Stimulated activated CD4-positive, alpha-beta T cell treated with anti-CD3 and anti-CD28 coated beads, TNF-alpha, amount 100 ng/mL, for 4 hours (primary cell): Measurements from ENCODE around the gene GUCY2F.
A peak's percentile ranks its signal among the peaks of the same experiment; 100 is the strongest.

Source experiments
- DNase-seq, 3 experiments: peaks; one replicate each; pipeline ENCODE4 v3.0.0-alpha.2; 2020; ENCODE audit warnings: low read depth in 3 of 3

Gene GUCY2F

GRCh38 chrX:109481986-109482385 is at the start of gene GUCY2F:
Gene GUCY2F (minus strand): TSS chrX:109482086. CDS start chrX:109475936, 6,150 bp downstream.
- no peak for DNase-seq

DNA sequence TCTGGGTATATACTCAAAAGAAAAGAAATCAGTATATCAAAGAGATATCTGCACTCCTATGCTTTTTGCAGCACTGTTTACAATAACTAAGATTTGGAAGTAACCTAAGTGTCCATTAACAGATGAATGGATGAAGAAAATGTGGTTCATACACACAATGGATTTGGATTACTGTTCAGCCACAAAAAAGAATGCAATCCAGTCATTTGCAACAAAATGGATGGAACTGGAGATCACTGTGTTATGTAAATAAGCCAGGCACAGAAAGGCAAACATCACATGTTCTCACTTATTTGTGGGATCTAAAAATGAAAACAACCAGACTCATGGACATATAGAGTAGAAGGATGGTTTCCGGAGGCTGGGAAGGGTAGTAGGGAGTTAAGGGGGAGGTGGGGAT is 37.1 kb upstream of the GUCY2F start:
- no peak for DNase-seq

GRCh38 chrX:109511113-109511512 is 29.2 kb upstream of the GUCY2F start:
- DNase-seq = no peak

- DNase-seq = no peak
Measured at GRCh38 chrX:109508915-109509314, 27.0 kb upstream of the GUCY2F start.

GRCh38 chrX:109501176-109501575 is 19.3 kb upstream of the GUCY2F start:
- no peak for DNase-seq

- DNase-seq = no peak
Measured at GRCh38 chrX:109498434-109498833, 16.5 kb upstream of the GUCY2F start.

- no peak for DNase-seq
Measured at GRCh38 chrX:109489174-109489573, 7.3 kb upstream of the GUCY2F start.

DNA sequence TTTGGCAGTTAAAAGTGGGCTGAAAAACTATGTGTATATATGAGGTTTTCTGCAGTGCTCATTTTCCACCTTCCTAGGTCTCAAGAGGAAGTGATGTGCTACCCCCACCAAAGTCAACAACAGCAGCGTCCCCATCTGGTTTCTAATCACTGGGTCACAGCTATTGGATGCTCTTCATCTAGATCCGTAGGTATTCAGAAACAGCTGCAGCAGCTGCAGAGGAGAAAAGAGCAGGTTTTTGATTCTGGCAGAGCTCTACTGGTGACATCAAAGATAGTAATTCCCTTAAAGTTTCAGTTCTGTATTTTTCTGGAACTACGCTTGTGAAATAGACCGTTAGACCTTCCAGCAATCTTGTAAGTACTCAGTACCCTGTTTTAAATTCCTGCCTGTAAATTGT is 5.8 kb upstream of the GUCY2F start:
- no peak for DNase-seq

DNA sequence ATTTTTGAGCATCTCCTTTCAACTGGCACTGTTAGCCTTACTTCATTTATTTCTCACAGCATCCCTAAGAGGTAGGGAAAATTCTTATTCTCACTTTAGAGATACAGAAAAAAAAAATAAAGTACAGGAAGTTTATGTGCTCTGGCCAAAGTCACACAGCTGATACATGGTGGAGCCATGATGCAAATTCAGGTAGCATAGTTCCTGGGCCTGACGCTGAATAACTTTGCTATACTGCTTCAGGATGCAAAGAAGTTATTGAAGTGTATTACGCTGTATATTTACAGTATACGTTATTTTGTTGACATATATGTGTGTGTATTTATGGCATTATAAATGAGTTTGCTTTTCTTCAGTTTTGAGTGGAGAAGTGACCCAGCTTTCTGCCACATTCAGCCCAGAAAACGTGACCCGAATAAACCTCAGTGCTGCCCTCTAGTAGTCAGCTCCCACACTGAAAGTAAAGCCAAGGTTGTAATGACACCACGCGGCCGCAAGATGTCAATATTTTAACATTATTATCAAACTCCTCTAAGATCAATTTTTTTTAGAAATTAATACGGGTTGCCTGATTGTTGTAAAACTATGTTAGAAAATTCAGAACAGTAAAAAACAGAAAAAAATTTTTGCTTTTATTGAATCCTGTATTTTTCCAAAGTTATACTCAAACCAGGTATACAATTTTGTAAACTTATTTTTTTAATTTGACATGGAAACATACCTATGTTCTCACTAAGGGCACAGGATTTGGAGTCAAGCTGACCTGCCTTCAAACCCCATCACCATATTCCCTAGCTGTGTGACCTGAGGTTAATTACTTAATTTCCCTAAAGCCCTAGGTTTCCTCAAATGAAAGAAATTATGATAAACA is 3.8 kb upstream of the GUCY2F start:
- DNase-seq = peak; percentile 6 to 37 (median 15)

GRCh38 chrX:109484886-109485285 is 3.0 kb upstream of the GUCY2F start:
- no peak for DNase-seq

- DNase-seq = no peak
Measured at GRCh38 chrX:109475174-109475891, 6.6 kb downstream of the GUCY2F start.

DNA sequence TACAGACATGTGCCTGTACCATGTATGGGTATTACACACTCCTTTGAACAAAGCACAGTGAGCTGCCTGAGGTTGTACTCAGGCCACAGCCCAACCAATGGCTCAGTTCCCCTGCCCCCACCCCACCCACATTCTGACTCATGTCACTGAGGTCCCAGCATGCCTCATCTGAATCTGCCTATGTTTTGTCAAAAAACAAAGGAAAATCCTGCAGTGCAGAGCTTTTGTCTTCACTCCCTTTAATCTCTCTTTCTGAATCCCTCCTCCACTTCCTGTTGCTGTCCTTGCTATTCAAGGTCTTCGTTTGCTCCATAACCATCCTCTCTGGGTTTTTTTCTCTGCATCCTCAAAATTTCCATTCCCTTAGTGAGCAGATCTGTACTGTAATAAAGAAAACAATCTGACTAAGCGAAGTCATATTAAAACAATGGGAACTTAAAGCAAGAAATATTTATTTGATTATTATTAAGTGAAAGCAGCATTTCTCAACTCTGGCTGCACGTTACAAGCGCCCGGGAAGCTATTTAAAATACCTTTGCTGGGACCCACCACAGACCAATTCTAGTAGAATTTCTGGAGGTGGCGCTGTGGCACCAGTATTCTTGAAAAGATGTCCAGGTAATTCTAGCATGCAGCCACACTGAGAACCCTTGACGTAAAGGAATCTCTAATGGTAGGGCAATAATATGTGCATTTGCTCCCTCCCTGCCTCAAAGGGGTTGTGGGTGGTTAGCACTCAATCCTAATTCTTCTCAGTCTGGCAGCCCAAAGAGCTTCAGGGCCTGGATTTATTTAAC is 8.7 kb downstream of the GUCY2F start:
- DNase-seq = no peak

DNA sequence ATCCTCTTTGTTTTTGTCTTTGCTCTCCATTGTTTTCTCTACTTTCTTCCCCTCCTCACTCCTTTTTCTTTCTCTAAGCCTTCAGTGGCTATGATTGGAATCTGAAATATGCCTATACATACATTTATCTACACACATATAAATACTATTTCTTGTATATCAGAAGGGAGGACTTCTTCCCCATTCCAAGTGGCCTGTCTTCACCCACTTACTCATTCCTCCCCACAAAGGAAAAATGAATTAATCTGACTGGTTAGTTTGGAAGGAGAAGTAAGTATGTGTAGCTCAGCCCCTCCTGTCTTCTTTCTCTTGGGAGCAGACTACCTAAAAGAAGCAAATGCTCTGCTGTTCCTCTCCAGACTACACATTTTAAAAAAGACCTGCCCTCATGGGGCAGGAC is 17.7 kb downstream of the GUCY2F start:
- DNase-seq = no peak

DNA sequence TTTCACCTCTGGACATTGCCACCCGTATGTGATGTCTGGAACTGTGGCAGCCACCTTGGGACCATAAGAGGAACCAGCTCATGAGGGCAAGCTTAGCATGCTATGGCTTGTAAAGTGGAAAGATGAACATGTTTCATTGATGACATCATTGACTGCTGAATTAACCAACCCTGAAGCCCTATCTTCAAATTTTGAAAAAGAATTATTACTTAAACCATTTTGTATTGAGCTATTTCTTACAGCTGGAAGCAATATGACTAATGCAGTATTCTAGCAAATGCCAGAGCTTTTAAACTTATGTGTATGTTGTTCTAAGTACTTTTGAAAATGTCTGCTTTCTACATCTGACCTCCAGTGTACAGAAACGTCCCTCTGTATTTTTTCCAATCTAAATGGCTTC is 18.1 kb downstream of the GUCY2F start:
- DNase-seq = no peak

DNA sequence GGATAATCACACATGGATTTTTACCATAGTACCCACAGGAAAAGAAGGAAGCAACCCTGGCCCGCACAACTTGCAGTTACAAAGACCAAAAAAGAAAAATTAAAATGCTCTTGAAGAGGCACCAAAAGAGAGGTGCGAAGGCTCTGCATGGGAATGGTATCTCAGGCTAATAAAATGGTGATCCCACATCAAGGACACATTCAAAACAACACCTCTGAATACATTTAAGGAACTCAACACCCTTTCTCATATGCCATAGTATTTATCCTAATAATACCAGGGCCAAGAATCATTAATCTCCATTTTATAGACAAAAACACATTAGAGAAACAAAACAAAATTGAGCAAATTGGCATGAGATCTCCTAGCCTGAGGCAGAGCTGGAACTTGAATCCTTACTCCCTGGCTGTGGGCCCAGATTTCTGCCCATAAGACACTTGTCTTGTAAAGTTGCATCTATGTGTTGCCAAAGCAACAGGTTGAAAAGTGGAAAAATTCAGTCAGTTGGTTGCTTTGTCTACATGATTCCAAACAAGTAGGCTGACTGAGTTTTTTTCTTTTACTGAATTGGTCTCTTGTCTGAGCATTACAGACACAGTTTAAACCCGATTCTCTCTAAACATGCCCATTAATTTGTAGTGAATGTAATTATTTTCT is 33.5 kb downstream of the GUCY2F start:
- DNase-seq = no peak

DNA sequence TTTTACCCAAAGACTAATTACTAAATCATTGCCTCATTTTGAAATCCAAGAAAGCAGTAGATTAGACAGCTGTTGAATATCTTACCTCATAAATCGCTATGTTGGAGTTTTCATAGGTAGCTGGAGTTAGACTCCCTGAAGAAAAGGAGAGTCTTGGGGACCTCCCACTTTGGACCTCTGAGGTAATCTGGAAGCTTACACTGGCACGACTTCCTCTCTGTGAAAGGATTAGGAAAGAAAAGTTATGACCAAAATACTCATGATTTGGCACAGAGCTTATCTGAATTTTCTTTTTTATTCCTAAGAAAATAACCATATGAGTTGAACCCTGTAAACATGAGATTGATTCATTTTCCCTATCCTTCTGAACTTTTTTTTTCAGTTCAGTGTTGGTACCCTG is 40.6 kb downstream of the GUCY2F start:
- no peak for DNase-seq

DNA sequence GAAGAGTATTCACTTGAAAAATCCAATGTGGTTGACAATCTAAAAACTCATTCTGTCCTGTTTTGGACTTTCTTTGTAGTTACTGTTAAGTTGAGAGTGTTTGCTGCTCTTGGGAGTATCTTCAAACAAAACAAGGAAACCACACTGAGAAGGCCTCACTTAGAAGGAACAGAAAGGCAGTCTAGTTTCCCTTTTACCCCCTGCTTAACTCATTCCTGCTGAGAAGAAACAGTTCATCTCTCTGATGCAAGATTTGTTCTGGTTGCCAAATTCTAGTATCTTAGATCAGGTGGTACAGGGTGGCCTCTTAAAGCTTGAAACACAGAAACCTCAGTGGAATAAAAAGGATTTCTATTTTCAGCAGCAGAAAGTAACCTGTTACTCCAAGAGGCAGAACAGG is 41.4 kb downstream of the GUCY2F start:
- DNase-seq = no peak

DNA sequence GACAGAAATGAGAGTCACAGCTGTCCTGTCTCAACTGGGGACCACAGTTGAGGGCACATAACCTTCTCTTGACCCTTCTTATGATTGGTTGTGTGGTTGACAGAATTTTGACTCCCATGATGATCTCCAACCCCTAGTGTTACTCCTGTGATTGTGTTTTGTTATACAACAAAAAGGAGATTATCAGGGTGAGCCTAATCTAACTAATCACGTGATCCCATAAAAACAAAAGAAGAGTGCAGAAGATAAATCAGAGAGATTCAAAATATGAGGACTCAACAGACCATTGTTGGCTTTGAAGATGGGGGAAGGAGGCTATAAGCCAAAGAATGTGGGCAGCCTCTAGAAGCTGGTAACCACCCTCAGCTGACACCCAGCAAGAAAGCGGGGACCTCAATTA is 72.7 kb downstream of the GUCY2F start:
- no peak for DNase-seq

DNA sequence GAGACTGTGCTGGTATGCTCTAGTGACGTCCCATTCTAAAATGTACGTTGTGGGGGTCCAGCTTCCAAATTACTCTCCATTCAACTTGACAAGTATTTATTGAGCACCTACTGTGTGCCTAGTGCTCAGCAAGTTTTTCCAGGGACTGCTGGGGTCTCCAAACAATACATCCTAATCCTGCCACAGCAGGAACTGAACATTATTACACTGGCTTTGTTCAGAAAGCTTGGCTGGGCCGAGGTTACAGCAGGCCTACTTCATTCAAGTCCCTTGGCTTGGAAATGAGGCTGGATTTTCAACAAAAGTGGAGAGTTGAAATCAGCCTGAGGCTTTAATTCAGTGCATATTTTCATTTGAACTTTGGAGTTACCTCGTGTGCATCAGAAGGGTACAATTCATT is 78.0 kb downstream of the GUCY2F start:
- DNase-seq = no peak

DNA sequence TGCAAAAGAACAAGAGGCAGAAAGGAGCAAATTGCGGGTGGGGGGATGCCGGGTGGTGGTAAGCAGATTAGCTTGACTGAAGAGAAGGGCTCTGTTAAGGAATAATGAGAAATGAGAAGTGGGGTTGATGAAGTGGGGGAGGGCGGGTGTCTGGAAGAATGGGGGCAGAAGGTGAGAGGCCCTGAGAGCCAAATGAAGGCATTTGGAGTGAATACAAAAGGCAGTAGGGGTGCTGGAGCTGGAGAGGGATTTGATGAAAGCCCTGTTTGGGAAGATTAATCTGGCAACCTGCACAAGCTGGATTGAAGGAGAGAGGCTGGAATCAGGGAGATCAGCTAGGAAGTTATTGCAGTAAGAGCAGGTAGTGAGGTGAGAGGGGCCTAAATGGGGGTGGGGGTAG is 82.1 kb downstream of the GUCY2F start:
- no peak for DNase-seq

DNA sequence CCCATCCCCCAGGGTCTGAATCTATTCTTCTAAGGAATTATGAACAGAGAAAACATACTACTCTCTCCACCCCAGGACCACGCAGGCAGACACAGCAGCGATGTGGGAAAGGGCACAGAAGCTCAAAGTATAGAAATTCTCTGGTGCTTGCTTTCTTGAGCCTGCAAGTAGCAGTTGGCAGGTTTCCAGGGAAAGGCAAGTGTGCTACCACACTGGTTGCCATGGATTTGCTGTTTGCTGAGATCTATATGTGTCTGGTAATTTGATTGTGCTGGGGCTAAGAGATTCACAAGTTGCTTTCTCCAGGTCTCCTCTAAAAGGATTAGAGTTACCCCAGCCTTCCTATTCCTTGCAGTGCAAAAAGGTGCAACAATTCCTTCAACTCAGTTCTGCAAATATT is 83.1 kb downstream of the GUCY2F start:
- no peak for DNase-seq

GRCh38 chrX:109398061-109398460 is 83.8 kb downstream of the GUCY2F start:
- DNase-seq = no peak
